ENCODE measurements around the gene DBET.
"Not testable (repeated sequence)": the region's sequence is repeated elsewhere in the genome, so short reads cannot be mapped to it uniquely, and the experiment has no call there.

The DBET gene

GRCh38 chr4:190049378-190050239, 14.7 kb upstream of the DBET start:
- DNase-seq = not testable (repeated sequence)

- DNase-seq = not testable (repeated sequence)
Observed at GRCh38 chr4:190058997-190059396, 5.3 kb upstream of the DBET start.

DNA sequence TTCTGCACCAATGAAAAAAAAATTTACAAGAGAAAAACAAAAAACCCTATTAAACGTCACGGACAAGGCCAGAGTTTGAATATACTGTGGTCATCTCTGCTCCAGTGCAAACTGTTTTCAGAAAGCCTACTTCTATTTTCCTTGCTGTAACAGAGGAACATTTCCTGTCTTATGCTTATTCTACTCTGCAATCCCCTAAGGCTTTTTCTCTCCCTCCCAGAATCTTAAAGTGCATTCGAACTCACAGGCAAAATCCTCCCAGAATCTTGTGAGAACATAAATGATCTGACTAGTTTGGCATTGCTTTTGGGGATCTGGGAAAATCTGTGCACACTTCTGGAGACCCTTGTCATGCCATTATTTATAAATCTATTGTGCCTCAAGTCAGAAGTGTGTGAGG, 503 bp downstream of the DBET start:
- not testable (repeated sequence) for DNase-seq

DNA sequence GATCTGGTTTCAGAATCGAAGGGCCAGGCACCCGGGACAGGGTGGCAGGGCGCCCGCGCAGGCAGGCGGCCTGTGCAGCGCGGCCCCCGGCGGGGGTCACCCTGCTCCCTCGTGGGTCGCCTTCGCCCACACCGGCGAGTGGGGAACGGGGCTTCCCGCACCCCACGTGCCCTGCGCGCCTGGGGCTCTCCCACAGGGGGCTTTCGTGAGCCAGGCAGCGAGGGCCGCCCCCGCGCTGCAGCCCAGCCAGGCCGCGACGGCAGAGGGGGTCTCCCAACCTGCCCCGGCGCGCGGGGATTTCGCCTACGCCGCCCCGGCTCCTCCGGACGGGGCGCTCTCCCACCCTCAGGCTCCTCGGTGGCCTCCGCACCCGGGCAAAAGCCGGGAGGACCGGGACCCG, 4.0 kb downstream of the DBET start:
- not testable (repeated sequence) for DNase-seq

DNA sequence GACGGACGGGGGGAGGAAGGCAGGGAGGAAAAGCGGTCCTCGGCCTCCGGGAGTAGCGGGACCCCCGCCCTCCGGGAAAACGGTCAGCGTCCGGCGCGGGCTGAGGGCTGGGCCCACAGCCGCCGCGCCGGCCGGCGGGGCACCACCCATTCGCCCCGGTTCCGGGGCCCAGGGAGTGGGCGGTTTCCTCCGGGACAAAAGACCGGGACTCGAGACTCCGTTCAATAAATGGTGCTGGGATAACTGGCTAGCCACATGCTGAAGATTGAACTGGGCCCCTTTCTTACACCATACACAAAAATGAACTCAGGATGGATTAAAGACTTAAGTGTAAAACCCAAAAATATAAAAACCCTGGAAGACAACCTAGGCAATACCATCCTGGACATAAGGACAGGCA, 28.8 kb downstream of the DBET start:
- not testable (repeated sequence) for DNase-seq

DNA sequence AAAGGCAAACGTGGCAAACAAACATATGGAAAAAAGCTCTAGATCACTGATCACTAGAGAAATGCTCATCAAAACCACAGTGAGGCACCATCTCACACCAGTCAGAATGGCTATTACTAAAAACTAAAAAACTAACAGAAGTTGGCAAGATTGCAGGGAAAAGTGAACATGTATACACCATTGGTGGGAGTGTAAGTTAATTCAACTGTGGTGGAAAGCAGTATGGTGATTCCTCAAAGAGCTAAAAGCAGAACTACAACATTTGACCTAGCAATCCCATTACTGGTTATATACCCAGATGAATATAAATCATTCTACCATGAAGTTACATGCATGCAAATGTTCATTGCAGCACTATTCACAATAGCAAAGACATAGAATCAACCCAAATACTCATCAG, 29.7 kb downstream of the DBET start:
- DNase-seq = not testable (repeated sequence)

GRCh38 chr4:190095335-190095734, 31.0 kb downstream of the DBET start:
- DNase-seq = not testable (repeated sequence)

- not testable (repeated sequence) for DNase-seq
Observed at GRCh38 chr4:190099605-190100004, 35.3 kb downstream of the DBET start.

GRCh38 chr4:190101525-190101924, 37.2 kb downstream of the DBET start:
- DNase-seq = not testable (repeated sequence)

DNA sequence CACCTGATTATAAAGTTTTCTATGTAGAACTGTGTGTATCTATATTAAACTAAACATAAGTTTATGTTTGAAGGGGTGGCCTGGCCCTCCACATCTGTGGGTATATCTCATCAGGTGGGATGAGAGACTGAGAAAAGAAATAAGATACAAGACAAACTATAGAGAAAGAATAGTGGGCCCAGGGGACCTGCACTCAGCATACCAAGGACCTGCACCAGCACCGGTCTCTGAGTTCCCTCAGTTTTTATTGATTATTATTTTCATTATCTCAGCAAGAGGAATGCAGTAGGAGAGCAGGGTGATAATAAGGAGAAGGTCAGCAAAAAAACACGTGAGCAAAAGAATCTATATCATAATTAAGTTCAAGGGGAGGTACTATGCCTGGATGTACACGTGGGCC, 41.9 kb downstream of the DBET start:
- DNase-seq = not testable (repeated sequence)

DNA sequence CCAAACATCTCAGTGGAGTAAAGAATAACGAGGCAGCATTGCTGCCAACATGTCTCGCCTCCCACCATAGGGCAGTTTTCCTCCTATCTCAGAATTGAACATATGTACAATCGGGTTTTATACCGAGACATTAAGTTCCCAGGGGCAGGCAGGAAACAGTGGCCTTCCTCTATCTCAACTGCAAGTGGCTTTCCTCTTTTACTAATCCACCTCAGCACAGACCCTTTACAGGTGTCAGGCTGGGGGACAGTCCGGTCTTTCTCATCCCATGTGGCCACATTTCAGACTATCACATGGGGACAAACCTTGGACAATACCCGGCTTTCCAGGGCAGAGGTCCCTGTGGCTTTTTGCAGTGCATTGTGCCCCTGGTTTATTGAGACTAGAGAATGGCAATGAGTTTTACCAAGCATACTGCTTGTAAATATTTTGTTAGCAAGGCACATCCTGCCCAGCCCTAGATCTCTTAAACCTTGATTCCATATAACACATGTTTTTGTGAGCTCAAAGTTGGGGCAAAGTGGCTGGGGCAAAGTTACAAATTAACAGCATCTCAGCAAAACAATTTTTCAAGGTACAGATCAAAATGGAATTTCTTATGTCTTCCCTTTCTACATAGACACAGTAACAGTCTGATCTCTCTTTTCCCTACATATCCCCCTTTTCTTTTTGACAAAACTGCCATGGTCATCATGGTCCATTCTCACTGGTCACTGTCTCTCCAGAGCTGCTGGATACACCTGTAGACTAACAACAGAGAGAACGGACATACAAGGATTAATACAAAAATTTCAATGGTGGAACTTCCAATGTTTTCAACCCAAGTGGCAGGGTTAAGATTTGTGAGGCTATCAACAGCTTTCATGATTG, 42.5 kb downstream of the DBET start:
- not testable (repeated sequence) for DNase-seq

DNA sequence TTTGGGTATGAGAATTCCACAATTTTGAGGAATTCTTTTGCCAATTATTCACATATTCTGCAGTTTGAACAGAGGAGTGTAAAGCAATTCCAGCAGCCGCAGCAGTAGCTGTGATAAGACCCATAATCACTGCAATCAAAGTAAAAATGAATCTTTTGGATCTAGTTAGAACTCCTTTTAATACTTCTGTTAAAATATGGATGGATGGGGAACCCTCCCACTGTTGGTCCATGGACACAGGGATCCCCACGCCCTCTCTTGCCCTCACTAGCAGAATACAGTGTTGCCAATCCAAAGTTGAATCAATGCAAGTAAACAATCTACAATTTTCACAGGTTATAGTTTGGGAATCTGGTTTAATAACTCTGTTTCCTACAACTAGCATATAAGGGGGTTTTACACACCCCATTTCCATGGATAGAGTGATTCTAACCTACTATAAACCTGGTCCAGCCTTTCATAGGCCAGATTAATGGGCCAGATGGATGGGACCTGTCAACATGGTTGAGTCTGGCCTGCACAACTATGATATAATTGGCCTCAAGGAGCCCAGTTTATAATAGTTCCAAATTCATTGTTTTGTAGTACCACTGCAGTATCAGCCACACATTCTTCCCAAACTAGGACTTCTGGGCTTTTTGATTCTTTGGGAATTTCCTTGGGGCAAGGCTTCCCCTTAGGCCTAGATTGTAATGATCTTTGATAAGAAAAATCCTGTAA, 43.6 kb downstream of the DBET start:
- DNase-seq = not testable (repeated sequence)

- DNase-seq = not testable (repeated sequence)
Observed at GRCh38 chr4:190108756-190109155, 44.5 kb downstream of the DBET start.

DNA sequence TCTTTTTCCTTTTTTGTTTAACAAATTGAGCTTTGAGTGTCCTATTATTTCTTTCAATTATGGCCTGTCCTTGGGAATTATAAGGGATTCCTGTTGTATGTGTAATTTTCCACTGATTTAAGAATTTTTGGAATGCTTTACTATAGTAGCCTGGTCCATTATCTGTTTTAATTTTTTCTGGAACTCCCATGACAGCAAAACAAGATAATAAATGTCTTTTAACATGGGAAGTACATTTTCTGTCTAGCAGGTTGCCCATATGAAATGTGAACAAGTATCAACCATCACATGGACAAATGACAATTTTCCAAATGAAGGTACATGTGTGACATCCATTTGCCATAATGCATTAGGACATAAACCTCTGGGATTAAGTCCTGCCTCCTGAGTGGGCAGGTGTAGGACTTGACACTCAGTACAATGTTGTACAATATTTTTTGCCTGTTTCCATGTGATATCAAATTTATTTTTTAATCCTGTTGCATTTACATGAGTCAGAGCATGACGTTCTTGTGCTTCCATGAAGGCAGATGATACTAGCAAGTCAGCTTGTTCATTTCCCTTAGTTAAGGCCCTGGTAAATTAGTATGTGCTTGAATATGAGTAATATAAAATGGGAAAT, 45.2 kb downstream of the DBET start:
- not testable (repeated sequence) for DNase-seq

- not testable (repeated sequence) for DNase-seq
Observed at GRCh38 chr4:190110033-190110432, 45.7 kb downstream of the DBET start.

DNA sequence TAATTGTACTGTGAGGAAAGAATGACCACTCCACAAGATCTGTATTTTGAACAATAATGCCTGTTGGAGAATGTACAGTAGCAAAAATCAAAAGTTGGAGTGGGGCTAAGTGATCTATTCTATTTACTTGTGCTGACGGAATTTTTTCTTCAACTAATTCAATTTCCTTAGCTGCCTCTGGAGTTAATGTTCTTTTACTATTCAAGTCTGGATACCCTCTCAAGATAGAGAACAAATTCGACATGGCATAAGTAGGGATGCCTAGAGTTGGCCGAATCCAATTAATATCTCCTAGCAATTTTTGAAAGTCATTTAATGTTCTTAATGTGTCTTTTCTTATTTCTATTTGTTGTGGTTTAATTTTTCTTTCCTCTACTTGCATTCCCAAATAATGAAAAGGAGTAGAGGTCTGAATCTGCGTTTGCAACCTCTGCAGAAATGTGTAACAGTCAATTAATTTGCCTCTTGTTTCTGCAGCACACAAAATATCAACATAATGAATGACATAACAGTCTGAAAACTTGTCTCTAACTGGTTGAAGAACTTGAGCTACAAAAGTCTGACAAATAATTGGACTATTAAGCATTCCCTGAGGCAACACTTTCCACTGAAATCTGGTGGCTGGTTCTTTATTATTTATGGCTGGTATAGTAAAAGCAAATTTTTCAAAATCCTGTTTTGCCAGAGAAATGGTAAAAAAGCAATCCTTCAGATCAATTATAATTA, 46.4 kb downstream of the DBET start:
- DNase-seq = not testable (repeated sequence)

DNA sequence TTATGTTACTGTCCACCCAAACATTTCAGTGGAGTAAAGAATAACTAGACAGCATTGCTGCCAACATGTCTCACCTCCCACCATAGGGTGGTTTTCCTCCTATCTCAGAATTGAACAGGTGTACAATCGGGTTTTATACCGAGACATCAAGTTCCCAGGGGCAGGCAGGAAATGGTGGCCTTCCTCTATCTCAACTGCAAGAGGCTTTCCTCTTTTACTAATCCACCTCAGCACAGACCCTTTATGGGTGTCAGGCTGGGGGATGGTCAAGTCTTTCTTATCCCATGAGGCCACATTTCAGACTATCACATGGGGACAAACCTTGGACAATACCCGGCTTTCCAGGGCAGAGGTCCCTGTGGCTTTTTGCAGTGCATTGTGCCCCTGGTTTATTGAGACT, 48.6 kb downstream of the DBET start:
- not testable (repeated sequence) for DNase-seq

- not testable (repeated sequence) for DNase-seq
Observed at GRCh38 chr4:190114991-190115390, 50.7 kb downstream of the DBET start.
